HFFc6 (cell line): ENCODE measurements around the gene UPP1. TPM values are rescaled to one million over a fixed set of nuclear protein-coding genes. Genes with fewer than 3 reads are reported as not detected.

ENCODE experiments used
- DNase-seq: peaks from one replicate; pipeline ENCODE4 v3.0.0-alpha.2; 2018
- H3K27ac Mint-ChIP-seq: 2 replicates; pipeline ENCODE4 v1.8.0; 2020; ENCODE audit warnings: mild to moderate bottlenecking, mixed read lengths
- H3K27me3 Mint-ChIP-seq: 2 replicates; pipeline ENCODE4 v1.8.0; 2021; ENCODE audit warnings: mild to moderate bottlenecking, moderate library complexity, mixed read lengths; ENCODE audit not compliant: insufficient read depth
- H3K36me3 Mint-ChIP-seq: 2 replicates; pipeline ENCODE4 v1.8.0; 2021; ENCODE audit warnings: low read depth, mixed read lengths
- H3K4me1 Mint-ChIP-seq: 2 replicates; pipeline ENCODE4 v1.8.0; 2020; ENCODE audit warnings: low read depth, mixed read lengths
- H3K4me3 Mint-ChIP-seq: 2 replicates; pipeline ENCODE4 v1.8.0; 2020; ENCODE audit warnings: mild to moderate bottlenecking, moderate library complexity, mixed read lengths
- H3K9me3 Mint-ChIP-seq: 2 replicates; pipeline ENCODE4 v1.8.0; 2020; ENCODE audit warnings: mild to moderate bottlenecking, mixed read lengths
- CTCF ChIP-seq: fragments of 200-600 bp; sonication (generic); IDR thresholded peaks from 2 replicates; pipeline ENCODE4 v1.5.0; 2021; ENCODE audit warnings: antibody characterized with exemption, mild to moderate bottlenecking
- total RNA-seq, 6 experiments: library from RNA; stranded (reverse); fragmentation: NEBNext Ultra II Directional; extraction: Animal tissue kit (Norgen Biotek cat#: 25700); gene quantifications; 2 replicates in 1 of 6; 3 replicates in 5 of 6; pipeline ENCODE4 v1.2.3, GENCODE V29; 2021

Gene UPP1
- total RNA-seq, 6 experiments from 2014 or later = 14.3 to 26.5 (median 22.6) TPM

GRCh38 chr7:48101352-48101751 is 12.3 kb downstream of the UPP1 start:
- no peaks in the 10 kb centered on the region for H3K9me3 Mint-ChIP-seq
- DNase-seq = no peak
- peaks cover 19% of the 10 kb centered on the region for H3K36me3 Mint-ChIP-seq
- no peak overlapping the region for H3K4me3 Mint-ChIP-seq
- no peak overlapping the region for H3K27ac Mint-ChIP-seq
- TF ChIP-seq CTCF = no peak
- H3K27me3 Mint-ChIP-seq = peaks cover 4% of the 10 kb centered on the region; the same call in 1 of the 2 replicates
- peaks cover 18% of the 10 kb centered on the region for H3K4me1 Mint-ChIP-seq

DNA sequence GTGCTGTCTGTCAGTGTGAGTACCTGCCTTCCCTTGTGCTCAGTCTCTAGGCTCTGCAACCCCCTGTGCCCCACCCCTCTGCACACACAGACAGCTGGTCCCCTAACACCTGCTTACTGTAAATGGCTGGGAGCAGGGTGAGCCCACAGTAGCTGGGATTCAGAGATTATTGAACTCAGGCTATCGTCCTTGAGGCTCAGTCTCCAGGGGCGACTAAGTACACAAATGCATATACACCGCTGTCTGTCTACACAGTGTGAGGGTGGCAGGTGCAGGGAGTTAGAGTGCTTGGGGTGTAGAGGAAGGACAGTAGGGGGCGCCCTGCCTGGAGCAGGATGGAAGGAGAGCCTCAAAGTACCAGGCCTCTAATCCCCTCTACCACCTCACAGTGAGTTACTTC is 12.9 kb downstream of the UPP1 start:
- H3K9me3 Mint-ChIP-seq = no peaks in the 10 kb centered on the region
- peaks cover 4% of the 10 kb centered on the region; the same call in 1 of the 2 replicates for H3K27me3 Mint-ChIP-seq
- no peak overlapping the region for H3K4me3 Mint-ChIP-seq
- H3K4me1 Mint-ChIP-seq = peaks cover 13% of the 10 kb centered on the region
- peaks cover 19% of the 10 kb centered on the region for H3K36me3 Mint-ChIP-seq
- H3K27ac Mint-ChIP-seq = no peak overlapping the region
- TF ChIP-seq CTCF = peak; percentile 72
- DNase-seq = no peak

DNA sequence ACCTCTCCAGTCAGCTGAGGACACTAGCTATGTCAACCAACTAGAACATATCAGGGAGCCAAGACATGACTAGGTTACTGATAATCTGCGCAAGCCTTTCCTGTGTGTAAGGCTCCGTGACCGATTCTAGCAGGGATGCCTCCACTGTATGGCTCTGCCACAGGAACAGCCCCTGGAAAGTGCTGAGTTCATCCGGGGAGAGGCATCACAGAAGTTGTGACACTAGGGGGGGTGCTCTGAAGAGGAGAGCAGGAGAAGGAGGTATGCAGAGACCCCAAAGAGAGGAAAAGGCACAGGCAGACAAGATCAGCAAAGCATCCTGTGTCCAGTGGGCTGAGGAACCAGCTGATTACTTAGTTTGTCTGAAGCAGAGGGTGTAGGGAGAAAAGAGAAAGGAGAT is 13.5 kb downstream of the UPP1 start:
- H3K9me3 Mint-ChIP-seq = no peaks in the 10 kb centered on the region
- no peak for DNase-seq
- no peak for TF ChIP-seq CTCF
- peaks cover 19% of the 10 kb centered on the region for H3K36me3 Mint-ChIP-seq
- H3K27me3 Mint-ChIP-seq = peaks cover 4% of the 10 kb centered on the region; the same call in 1 of the 2 replicates
- peaks cover 9% of the 10 kb centered on the region for H3K4me1 Mint-ChIP-seq
- no peak overlapping the region for H3K4me3 Mint-ChIP-seq
- no peak overlapping the region for H3K27ac Mint-ChIP-seq

GRCh38 chr7:48105045-48105444 is 16.0 kb downstream of the UPP1 start:
- TF ChIP-seq CTCF = no peak
- Mint-ChIP-seq H3K4me3 (no peak overlapping the region), H3K27ac (no peak overlapping the region), H3K27me3 (peaks cover 4% of the 10 kb centered on the region; the same call in 1 of the 2 replicates), H3K36me3 (peaks cover 19% of the 10 kb centered on the region), H3K9me3 (no peaks in the 10 kb centered on the region), H3K4me1 (peaks cover 1% of the 10 kb centered on the region)
- no peak for DNase-seq

DNA sequence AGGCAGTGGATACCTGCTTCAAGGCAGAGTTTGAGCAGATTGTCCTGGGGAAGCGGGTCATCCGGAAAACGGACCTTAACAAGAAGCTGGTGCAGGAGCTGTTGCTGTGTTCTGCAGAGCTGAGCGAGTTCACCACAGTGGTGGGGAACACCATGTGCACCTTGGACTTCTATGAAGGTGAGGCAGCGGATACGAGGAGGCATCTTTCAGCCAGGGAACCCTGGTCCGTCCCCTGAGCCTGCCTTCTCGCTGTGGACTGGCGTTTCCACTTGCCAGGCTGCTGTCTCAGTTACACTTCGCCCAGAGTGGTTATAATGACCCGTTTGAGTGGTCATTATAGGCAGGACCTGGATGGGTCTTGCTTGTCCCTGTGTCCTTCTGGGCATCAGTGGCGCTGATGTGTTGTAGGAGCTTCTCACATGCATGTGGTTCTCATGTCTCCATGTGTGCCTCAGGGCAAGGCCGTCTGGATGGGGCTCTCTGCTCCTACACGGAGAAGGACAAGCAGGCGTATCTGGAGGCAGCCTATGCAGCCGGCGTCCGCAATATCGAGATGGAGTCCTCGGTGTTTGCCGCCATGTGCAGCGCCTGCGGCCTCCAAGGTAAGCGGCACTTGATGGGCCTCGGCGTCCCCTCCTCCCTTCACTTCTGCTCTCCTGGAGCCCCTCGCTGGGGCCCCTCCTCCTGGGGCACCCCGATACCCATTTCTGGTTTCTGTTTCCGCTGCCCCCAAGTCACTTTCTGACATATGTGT is 18.0 kb downstream of the UPP1 start:
- no peak for TF ChIP-seq CTCF
- Mint-ChIP-seq H3K4me3 (no peak overlapping the region), H3K36me3 (peaks cover 16% of the 10 kb centered on the region)

More for the DNA sequence above, 18.0 kb downstream of the UPP1 start:
- H3K4me1 Mint-ChIP-seq = peaks cover 17% of the 10 kb centered on the region
- H3K27ac Mint-ChIP-seq = no peak overlapping the region
- no peak for DNase-seq
- no peaks in the 10 kb centered on the region for H3K9me3 Mint-ChIP-seq
- H3K27me3 Mint-ChIP-seq = peaks cover 7% of the 10 kb centered on the region
